Sciatic nerve (tissue), 2 donors: ENCODE data around the gene TBCB. TPM values are rescaled to one million over a fixed set of nuclear protein-coding genes. Genes with fewer than 3 reads are reported as not detected.

ENCODE experiments used
- ATAC-seq: fragments of 200-7000 bp; cut with Tn5 transposase; one replicate; pipeline ENCODE4 v1.9.1; 2020; ENCODE audit warnings: mild to moderate bottlenecking, moderate library complexity
- DNase-seq: peaks from one replicate; pipeline ENCODE4 v3.0.0-alpha.2; 2020; ENCODE audit warnings: low spot score
- intact Hi-C: fragments of 100-400 bp; cut with DNase I; formaldehyde crosslinking; loops from one replicate; pipeline ENCODE4 v1.14.2; 2022
- total RNA-seq: library from RNA; stranded (reverse); fragmentation: NEBNext Ultra II Directional; extraction: Animal tissue kit (Norgen Biotek cat#: 25700); gene quantifications from one replicate; pipeline ENCODE4 v1.2.1, GENCODE V29; 2021
- donor health status: DM: no; HTN: no; CAD: no.
- donor health status: DM: no; HTN: no; CAD: no.

The TBCB gene
- total RNA-seq, 1 donor from 2014 or later: 173 TPM

DNA sequence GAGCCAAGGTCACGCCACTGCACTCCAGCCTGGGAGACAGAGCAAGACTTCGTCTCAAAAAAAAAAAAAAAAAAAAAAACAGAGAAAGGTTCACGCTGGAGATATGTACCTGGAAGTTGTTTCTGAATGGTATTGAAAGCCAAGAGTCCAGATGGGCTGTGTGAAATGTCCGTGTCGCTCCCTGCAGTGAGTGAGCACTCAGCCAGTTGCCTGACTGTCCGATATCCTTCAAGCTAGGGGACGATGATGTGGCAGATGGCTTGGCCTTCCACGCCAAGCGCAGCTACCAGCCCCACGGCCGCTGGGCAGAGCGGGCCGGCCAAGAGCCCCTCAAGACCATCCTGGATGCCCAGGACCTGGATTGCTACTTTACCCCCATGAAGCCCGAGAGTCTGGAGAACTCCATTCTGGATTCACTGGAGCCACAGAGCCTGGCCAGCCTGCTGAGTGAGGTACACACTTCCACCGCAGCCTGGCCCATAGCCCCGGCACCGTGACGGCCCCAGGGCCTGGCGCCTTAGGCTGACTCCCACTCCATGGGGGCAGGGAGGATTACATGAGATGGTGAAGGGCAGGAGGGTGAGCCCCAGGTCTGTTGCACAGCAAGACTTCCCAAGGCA, 16.0 kb upstream of the TBCB start:
- DNase-seq (no peak), ATAC-seq (no peak)
- intact Hi-C loops: no loop called here

DNA sequence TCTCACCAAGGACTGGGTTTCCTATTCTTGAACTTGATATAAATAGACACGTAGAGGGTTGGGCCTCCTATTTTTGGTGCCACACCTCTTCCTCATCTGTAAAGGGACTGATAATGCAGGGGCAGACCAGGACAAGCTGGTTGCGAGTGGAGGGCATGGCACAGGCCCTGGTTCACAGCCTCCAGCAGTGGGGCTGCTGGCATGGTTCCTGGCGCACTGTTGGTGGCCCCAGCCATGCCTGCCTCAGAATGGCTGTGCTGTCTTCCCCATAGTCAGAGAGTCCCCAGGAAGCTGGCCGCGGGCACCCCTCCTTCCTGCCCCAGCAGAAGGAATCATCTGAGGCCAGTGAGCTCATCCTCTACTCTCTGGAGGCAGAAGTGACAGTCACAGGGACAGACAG, 14.8 kb upstream of the TBCB start:
- DNase-seq (no peak), ATAC-seq (no peak)
- intact Hi-C loops: no loop called here

DNA sequence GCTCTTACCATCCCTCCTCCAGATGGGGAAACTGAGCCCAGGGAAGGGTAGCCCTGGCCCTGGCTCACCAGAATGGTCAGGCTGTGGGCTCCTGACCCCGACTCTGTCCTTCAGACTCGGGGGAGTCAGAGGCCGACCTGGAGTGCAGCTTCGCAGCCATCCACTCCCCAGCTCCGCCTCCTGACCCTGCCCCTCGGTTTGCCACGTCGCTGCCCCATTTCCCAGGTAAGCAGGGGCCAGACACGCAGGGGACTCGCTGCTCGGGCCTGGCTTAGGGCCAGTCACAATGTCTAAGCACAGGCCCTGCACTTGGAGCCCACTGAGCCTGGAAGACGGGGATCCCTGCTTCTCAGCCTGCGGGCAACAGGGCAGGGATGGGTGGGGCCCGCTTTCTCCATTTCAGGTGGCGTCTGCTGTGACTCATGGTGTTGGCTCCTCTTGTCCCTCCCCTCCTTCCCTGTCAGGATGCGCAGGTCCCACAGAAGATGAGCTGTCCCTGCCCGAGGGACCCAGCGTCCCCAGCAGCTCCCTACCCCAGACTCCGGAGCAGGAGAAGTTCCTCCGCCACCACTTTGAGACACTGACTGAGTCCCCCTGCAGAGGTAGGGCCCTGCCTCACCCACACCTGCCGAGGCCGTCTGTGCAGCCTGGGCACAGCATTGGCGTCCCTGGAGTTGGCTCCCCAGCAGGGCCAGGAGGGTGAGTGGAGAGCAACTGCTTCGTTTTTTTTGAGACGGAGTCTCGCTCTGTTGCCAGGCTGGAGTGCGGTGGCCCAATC, 13.5 kb upstream of the TBCB start:
- DNase-seq (no peak), ATAC-seq (no peak)
- intact Hi-C loops: no loop called here

DNA sequence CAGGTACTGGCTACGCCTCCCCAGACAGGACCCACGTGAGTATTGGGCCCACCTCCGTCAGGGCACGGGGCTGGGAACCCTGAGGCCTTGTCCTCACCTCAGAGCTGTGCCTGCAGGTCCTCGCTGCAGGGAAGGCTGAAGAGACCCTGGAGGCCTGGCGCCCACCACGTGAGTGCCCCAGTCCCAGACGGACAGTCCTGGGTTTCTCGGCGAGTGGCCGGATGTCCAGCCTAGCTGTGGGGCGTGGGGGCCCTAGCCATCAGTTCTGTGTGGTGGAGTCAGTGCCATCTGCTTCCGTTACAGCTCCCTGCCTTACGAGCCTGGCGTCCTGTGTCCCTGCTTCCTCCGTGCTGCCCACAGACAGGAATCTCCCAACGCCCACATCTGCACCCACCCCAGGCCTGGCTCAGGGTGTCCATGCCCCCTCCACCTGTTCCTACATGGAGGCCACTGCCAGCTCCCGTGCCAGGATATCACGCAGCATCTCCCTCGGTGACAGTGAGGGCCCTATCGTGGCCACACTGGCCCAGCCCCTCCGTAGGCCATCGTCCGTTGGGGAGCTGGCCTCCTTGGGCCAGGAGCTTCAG, 12.1 kb upstream of the TBCB start:
- ATAC-seq (no peak), DNase-seq (no peak)
- intact Hi-C loops: no loop called here

DNA sequence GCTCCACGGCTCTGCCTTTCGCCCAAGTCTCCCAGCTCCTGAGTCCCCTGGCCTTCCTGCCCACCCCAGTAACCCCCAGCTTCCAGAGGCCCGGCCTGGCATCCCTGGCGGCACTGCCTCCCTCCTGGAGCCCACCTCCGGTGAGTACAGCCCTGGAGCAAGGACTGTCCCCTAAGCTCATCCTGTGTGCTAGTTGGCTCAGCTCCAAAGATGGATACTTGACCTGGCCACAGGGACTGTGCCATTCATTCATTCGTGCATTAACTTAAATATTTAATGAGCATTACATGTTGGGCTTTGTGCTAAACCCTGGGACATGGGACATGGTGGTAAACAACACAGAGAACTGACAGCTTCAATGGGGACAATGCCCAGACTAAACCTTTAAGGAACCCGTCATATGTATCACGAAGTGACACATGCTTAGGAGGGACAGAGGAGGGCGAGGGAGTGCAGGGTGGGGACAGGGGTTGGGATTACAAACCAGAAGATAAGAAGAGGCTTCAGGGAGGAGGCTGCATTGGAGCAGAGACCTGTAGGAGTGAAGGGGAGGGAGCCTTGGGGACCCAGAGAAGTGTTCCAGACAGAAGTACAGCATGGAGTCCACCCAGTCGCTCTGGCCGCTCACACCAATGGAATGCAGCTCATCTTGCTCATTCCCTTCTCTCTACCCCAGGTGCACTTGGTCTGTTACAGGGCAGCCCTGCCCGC, 11.3 kb upstream of the TBCB start:
- ATAC-seq: no peak
- intact Hi-C loops: no loop called here
- DNase-seq: no peak

DNA sequence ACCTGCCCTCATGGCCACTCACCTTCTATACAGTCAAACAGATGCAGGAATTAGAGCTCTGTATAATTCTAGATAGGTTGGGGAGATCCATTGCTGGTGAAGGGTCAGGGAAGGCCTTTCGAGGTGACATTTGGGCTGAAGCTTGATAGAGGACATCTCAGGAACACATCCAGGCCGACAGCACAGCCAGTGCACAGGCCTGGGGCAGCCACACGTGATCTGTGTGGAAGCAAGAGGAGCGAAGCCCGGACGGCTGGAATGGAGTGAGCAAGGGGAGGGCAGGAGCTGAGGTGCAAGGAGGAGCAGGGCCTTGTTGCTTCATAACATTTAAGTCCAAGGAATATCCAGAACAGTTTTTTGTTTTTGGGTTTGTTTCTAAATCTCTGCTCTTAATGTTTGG, 8.8 kb upstream of the TBCB start:
- DNase-seq (no peak), ATAC-seq (no peak)
- intact Hi-C loops: no loop called here

DNA sequence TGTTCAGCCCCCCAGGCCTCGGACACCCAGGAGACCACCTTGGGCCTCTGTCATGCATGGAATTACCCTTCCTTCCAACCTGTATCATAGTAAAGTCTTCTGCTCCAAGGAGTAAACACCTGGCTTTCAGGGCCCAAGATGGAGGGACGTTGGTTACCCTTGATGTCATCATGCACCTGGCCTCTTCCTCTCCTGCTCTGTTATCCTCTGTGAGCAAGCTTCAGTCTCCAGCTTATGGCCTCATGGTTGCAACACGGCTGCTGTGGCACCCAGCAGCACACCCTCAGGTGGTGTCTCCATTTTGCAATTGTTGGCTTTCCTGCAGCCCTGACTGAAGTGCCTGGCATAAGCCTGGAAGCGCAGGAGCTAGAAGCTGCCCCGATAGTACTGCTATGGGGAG, 8.3 kb upstream of the TBCB start:
- intact Hi-C loops: no loop called here
- no peak for DNase-seq
- no peak for ATAC-seq

DNA sequence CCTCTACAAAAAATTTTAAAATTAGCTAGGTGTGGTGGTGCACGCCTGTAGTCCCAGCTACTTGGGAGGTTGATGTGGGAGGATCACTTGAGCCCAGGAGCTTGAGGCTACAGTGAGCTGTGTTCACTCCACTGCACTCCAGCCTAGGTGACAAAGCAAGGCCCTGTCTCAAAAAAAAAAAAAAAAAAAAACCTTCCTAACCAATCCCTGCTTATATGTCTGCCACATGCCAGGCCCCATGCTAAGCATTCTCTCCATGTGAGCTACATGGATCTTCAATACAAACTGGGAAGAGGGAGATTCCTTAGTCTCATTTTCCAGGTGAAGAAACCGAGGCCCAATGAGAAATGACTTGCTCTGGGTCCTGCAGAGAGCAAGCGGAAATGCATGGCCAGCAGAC, 6.6 kb upstream of the TBCB start:
- DNase-seq: no peak
- ATAC-seq: no peak
- intact Hi-C loops: no loop called here

DNA sequence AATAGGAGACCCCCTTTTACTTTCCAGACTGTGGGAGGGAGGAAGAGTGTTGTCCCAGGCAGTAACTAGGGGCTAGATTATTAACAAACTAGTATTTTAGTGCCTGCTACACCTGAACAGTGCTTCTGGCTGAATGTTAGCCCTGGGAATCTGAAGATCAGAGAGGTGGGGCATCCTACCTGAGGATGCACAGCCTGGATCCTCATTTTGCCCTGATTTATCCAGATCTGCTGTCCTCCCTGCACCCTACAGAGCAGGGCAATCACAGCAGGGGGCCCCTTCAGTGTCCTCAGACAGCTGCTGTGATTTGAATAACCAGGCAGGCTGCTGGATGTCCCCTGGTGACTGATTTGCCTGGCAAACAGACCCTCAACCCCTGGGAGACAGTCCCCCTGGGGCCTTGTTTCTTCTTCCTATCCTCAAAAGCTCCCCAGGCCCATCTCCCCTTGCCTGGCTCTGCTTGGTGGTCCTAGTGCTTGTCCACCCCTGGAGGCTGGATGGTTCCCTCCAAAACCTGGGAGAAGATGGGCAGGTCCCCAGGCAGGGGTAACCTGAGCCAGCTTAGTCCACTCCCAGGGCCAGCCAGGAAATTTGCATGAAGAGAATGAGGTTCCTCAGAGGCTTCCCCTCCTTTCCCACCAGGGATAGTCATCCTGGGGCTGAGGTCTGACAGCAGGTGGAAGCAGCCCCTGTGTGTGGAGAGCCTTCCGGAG, 4.6 kb upstream of the TBCB start, which contains the start of gene OVOL3:
Gene OVOL3, plus strand, starts transcription at position 657 of the 713 bp plus-strand sequence. CDS start 60 bp downstream, outside the sequence.
- no peak for DNase-seq
- ATAC-seq: no peak
- intact Hi-C loops: loop anchor here (10.0 kb wide), 1 partner anchor 46 kb away; no protein-coding TSS in a partner anchor

DNA sequence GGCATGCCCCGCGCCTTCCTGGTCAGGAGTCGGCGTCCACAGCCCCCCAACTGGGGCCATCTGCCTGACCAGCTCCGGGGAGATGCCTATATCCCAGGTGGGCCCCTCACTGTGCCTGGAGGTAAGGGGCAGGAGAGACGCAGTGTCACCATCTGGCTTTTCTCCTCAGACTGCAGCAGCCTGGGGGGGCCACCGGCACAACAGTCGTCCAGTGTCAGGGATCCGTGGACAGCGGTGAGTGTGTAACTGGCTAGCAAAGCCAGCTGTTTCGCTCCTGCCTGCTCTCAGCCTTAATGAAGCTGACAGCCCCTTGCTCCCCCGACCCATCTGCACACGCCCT, 4.1 kb upstream of the TBCB start:
- ATAC-seq (no peak), DNase-seq (no peak)
- intact Hi-C loops: loop anchor here (10.0 kb wide), 1 partner anchor 46 kb away; no protein-coding TSS in a partner anchor

DNA sequence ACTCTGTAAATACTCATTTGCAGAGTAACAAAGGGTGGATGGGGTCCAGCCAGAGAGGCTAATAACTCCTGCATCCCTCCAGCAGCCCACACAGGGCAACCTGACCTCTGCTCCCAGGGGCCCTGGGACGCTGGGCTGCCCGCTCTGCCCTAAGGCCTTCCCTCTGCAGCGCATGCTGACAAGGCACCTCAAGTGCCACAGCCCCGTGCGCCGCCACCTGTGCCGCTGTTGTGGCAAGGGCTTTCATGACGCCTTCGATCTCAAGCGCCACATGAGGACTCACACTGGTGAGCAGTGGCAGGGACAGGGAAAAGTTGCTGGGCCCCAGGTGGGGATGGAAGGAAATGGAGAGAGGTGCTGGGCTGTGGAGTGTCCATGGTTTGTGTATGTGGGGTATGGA, 2.6 kb upstream of the TBCB start:
- intact Hi-C loops: loop anchor here (10.0 kb wide), 1 partner anchor 48 kb away; no protein-coding TSS in a partner anchor
- DNase-seq (no peak), ATAC-seq (no peak)

DNA sequence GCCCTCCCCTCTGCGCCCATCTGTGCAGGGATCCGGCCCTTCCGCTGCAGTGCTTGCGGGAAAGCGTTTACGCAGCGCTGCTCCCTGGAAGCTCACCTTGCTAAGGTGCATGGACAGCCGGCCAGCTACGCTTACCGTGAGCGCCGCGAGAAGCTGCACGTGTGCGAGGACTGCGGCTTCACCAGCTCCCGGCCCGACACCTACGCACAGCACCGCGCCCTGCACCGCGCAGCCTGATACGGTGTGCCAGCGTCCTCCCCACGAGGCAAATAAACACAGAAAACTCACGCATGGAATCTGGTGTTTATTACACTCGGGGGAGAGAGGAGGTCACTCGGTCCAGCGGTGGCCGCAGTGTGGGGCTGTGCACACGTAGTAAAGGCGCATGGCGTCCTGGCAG, 1.8 kb upstream of the TBCB start:
- DNase-seq (no peak), ATAC-seq (no peak)
- intact Hi-C loops: loop anchor here (10.0 kb wide), 1 partner anchor 49 kb away; no protein-coding TSS in a partner anchor

DNA sequence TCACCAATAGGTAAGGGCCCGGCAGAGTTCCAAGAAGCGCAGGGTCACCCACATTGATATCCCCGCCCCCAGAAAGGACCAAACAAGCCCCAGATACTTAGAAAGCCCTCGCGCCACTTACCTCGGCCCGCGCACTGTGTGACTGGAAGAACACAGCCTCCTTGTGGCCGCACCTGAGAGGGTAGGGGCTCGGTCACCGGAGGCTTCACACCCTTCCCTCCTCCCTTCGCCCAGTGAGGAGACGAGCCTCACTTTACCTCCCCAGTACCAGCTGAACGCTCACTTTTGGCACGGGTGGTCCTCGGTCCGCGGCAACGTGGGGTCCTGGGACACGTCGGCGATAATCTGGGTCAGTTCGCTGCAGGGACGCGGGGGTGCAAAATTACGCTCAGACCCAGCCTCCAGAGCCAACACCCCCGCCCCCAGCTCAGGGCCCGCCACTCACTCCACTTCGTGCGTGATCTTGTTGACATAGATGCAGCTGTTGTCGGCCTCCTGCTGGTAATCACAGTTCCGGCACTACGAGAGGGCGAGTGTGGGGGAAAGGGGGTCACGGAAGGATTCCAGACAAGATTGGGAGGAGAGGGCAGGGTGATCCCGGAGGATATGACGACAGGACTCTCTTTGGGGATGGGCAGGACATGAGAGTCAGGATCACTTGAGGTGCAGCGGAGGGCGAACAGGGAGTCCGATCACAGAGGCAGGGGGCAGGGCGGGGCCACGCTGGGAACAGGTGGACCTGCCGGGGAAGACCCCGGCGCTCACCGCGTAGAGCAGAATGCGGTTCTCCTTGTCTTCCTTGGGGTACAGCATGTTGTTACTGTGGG, 1.2 kb upstream of the TBCB start:
- ATAC-seq (peak; percentile 1), DNase-seq (peak; percentile 71)
- intact Hi-C loops: loop anchor here (10.0 kb wide), 1 partner anchor 49 kb away; no protein-coding TSS in a partner anchor

DNA sequence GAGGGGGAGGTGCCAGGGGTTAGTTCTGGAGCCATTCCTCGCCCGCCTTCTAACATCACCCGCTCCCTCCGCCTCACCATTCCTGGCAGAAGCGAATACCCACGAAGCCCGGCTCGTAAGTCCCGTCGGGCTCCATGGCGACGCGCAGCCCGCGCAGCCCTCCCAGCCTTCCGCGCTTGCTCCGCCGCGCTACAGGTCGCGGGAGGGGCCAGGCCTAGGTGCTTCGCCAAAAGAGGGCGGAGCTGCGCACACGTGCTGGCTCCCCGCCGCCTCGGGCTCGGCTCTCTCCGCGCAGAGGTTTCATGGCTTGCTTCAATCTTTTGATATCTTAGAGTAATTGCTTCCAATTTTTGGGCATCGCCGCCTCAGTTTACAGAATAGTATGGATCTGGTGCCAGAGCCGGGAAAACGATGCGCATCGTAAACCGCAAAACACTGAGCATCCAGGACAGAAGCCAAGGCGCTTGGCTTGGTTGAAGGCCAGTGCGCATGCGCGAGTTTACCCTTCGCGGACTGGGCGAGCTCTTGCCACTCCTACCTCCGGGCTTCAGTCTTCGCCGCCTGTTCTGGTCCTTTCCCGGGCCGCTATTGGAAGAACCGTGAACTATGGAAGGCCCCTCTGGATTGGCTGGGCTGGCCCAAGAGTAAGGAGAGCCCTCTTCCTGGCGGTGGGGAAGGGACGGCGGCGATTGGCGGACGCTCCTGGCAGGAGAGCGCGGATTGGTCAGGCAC, 381 bp upstream of the TBCB start, which contains the start of gene POLR2I:
Gene POLR2I, minus strand, starts transcription at position 155 of the 732 bp plus-strand sequence. Its CDS starts 19 bp downstream, at position 136.
- ATAC-seq (peak; percentile 98), DNase-seq (peak; percentile 99)
- intact Hi-C loops: loop anchor here (10.0 kb wide), 1 partner anchor 50 kb away; no protein-coding TSS in a partner anchor

DNA sequence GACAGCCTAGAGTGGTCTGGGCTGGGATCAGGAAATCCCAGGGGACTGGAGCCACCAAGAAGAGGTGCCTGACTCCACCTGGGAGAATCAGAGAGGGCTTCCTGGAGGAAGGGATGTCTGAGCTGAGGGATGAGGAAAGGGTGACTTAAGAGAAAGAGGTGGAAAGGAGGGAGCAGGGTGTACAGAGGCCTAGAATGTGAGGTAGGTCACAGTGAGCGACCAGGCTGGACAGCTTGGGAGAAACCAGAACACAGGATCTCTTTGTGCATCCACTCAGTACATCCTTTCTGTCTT, 1.0 kb downstream of the TBCB start:
- ATAC-seq: no peak
- intact Hi-C loops: loop anchor here (10.0 kb wide), 1 partner anchor 51 kb away; no protein-coding TSS in a partner anchor
- no peak for DNase-seq

DNA sequence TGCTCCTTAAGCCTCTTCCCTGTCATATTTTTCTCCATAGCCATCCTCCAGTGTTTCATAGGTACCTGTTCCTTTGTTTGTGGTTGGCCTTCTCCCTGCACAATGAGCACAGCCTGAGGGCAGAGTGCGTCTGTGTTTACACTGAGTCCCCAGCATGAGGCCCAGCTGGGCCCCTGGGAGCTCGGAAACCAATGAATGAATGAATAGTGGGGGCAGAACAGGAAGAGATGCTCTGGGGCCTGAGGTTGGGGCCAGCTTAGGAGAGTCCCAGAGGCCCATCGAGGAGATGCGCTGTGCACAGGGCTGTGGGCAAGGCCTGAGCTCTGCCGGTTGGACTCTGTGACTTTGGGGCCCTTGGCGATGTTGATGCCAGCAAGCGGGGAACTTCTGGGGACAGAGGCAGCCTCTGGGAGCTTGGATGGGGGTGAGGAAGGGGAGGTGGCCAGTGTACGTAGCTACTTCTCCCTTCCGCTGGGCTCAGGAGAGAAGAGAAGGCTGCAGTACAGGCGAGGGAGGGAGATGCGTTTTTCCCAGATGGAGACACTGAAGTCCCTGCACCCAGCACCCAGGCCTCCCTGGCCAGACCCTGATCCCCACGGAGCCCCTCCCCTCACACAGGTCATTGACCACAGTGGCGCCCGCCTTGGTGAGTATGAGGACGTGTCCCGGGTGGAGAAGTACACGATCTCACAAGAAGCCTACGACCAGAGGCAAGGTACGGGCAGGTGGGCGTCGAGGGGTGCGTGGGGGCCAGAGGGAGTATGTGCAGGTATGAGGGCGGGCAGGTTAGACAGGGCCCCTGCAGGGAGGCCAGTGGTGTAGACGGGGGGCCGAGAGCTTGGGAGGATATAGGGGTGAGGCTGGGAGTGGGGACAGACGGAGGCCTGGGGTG, 5.1 kb downstream of the TBCB start:
- ATAC-seq (no peak), DNase-seq (no peak)
- intact Hi-C loops: loop anchor here (5.0 kb wide), 1 partner anchor 47 kb away; no protein-coding TSS in a partner anchor
